H1 (cell line): Measurements from ENCODE around the gene MFRP. TPM values are rescaled to one million over a fixed set of nuclear protein-coding genes. Genes with fewer than 3 reads are reported as not detected.
A peak's percentile ranks its signal among the peaks of the same experiment; 100 is the strongest.

Experiments
- CREB1 ChIP-seq: IDR thresholded peaks from 2 replicates; pipeline ENCODE4 v1.6.1; 2012; ENCODE audit warnings: inconsistent platforms
- RBBP5 ChIP-seq: IDR thresholded peaks from 2 replicates; pipeline ENCODE4 v1.7.1; 2012; ENCODE audit warnings: low read depth, mild to moderate bottlenecking, inconsistent platforms, low read length, moderate library complexity, borderline replicate concordance
- polyA plus RNA-seq, 7 experiments: library from polyadenylated mRNA; depleted of rRNA in 3 of 7; stranded (reverse) in 5 of 7; unstranded in 2 of 7; fragments of >200 nt in 5 of 7; fragments of 200-250 nt in 2 of 7; gene quantifications; 1 replicate in 5 of 7; 2 replicates in 1 of 7; 4 replicates in 1 of 7; pipeline versions ENCODE4 v1.2.1 to v1.2.3, GENCODE V29; 2011 to 2013; ENCODE audit warnings: missing spikeins in 2 of 7, mixed read lengths in 2 of 7
- total RNA-seq: library from RNA; stranded (reverse); fragmentation: NEBNext Ultra II Directional; extraction: Animal tissue kit (Norgen Biotek cat#: 25700); gene quantifications from 2 replicates; pipeline ENCODE4 v1.2.1, GENCODE V29; 2021
- TF ChIP-seq, protein P1 (sequence below): IDR thresholded peaks from 2 replicates; pipeline ENCODE4 v1.6.1; 2012; ENCODE audit warnings: inconsistent platforms

Gene MFRP
- total and polyA plus RNA-seq, 2 of the 8 experiments (the other 6 are each of a cell fraction or from before 2014, with no cell fraction given) = 0.02 TPM; not detected in 1

DNA sequence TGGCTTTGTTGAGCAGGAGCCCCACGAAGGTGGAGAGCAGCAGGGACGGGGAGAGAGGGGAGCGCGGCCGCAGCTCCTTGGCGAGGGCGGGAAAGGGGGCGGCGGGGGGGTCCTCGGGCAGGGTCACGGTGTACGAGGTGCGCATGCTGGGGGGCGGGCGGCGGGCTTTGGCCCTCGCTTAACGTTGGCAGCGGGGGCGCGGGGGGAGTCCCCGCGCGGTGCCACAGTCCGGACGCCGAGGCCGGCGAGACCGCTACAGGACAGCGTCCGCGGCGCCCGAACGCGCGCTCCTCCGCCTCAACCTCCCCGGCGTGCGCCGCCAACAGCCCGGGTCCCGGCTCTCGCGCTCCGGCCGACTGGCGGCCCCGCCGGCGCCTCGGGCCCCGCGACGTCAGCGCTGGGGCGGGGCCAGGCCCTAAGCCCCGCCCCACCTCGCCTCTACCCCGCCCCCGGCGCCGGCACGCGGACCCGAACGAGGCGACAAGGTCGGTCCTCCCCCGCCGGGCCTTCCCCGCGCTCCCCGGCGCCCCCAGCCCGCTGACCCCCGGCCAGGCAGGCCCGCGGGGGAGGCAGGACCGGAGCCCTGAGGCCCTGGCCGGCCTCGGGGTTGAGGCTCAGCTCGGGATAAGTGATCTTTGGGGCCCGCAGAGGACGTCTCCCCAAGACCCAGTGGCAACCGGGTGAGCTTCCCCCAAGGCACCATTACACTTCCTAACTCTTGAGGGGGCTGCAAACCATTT lies 17.5 kb upstream of the MFRP start (continued):
- 0 out of 2 replicates have a peak, but pooled peaks have one; percentile 13 for TF ChIP-seq RBBP5
- TF ChIP-seq CREB1 = no peak
- TF ChIP-seq, protein P1, sequence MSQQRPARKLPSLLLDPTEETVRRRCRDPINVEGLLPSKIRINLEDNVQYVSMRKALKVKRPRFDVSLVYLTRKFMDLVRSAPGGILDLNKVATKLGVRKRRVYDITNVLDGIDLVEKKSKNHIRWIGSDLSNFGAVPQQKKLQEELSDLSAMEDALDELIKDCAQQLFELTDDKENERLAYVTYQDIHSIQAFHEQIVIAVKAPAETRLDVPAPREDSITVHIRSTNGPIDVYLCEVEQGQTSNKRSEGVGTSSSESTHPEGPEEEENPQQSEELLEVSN = peak; percentile 74
